Ectodermal cell (in vitro differentiated cells): ENCODE measurements around the gene KAZN.

Source experiments
- H3K27ac ChIP-seq: 2 replicates; pipeline ENCODE4 v1.7.0; 2013; ENCODE audit warnings: mild to moderate bottlenecking, low read depth, low read length; ENCODE audit not compliant: insufficient read depth, poor library complexity, severe bottlenecking
- H3K27me3 ChIP-seq: 2 replicates; pipeline ENCODE4 v1.7.0; 2013; ENCODE audit warnings: mild to moderate bottlenecking, low read length; ENCODE audit not compliant: insufficient read depth, control insufficient read depth, poor library complexity, severe bottlenecking
- H3K36me3 ChIP-seq: one replicate; pipeline ENCODE4 v1.7.0; 2013; ENCODE audit warnings: low read length; ENCODE audit not compliant: control insufficient read depth, insufficient read depth
- H3K4me1 ChIP-seq: one replicate; pipeline ENCODE4 v1.7.0; 2013; ENCODE audit warnings: low read length; ENCODE audit not compliant: control insufficient read depth, insufficient read depth
- H3K4me3 ChIP-seq: 2 replicates; pipeline ENCODE4 v1.7.0; 2013; ENCODE audit warnings: low read depth, low read length, control low read depth; ENCODE audit not compliant: insufficient read depth
- H3K9me3 ChIP-seq: 2 replicates; pipeline ENCODE4 v1.7.0; 2013; ENCODE audit warnings: mild to moderate bottlenecking, low read length, moderate library complexity; ENCODE audit not compliant: control insufficient read depth
- WGBS, 2 experiments: methylation state at CpG; one replicate each; pipeline ENCODE4 v1.1.7; 2013; ENCODE audit warnings: missing lambda C conversion rate in 2 of 2; 5-methylcytosine and 5-hydroxymethylcytosine counted together

The KAZN gene

GRCh38 chr1:15062479-15063099 lies 464.1 kb downstream of the KAZN start:
- H3K27me3 ChIP-seq: no peaks in the 10 kb centered on the region
- H3K9me3 ChIP-seq: no peaks in the 10 kb centered on the region
- H3K4me1 ChIP-seq: no peaks in the 10 kb centered on the region
- no peak overlapping the region for H3K4me3 ChIP-seq
- no peak overlapping the region for H3K27ac ChIP-seq
- H3K36me3 ChIP-seq: no peaks in the 10 kb centered on the region
- 91 to 95% methylated on average over 6 of the region's 6 CpGs for WGBS, 2 experiments

GRCh38 chr1:15063346-15063745 lies 464.9 kb downstream of the KAZN start:
- Histone ChIP-seq H3K27me3 (no peaks in the 10 kb centered on the region), H3K36me3 (no peaks in the 10 kb centered on the region), H3K4me3 (no peak overlapping the region), H3K27ac (no peak overlapping the region), H3K4me1 (no peaks in the 10 kb centered on the region), H3K9me3 (no peaks in the 10 kb centered on the region)
- WGBS, 2 experiments: 95 to 97% methylated on average over 7 of the region's 7 CpGs

GRCh38 chr1:15063783-15064182 lies 465.3 kb downstream of the KAZN start:
- Histone ChIP-seq H3K36me3 (no peaks in the 10 kb centered on the region), H3K4me1 (no peaks in the 10 kb centered on the region), H3K4me3 (no peak overlapping the region), H3K27me3 (no peaks in the 10 kb centered on the region), H3K27ac (no peak overlapping the region), H3K9me3 (no peaks in the 10 kb centered on the region)
- 94 to 95% methylated on average over 7 of the region's 7 CpGs for WGBS, 2 experiments

GRCh38 chr1:15064217-15064929 lies 465.9 kb downstream of the KAZN start:
- 94% methylated on average over 15 of the region's 15 CpGs for WGBS, 2 experiments
- H3K36me3 ChIP-seq: no peaks in the 10 kb centered on the region

GRCh38 chr1:15065291-15065690 lies 466.8 kb downstream of the KAZN start:
- Histone ChIP-seq H3K4me3 (no peak overlapping the region), H3K4me1 (no peaks in the 10 kb centered on the region), H3K27ac (no peak overlapping the region), H3K36me3 (no peaks in the 10 kb centered on the region), H3K27me3 (no peaks in the 10 kb centered on the region), H3K9me3 (no peaks in the 10 kb centered on the region)
- 90 to 92% methylated on average over 7 of the region's 7 CpGs for WGBS, 2 experiments

More at GRCh38 chr1:15064217-15064929, 465.9 kb downstream of the KAZN start:
- no peaks in the 10 kb centered on the region for H3K9me3 ChIP-seq
- H3K27ac ChIP-seq: no peak overlapping the region
- H3K4me3 ChIP-seq: no peak overlapping the region
- no peaks in the 10 kb centered on the region for H3K4me1 ChIP-seq
- H3K27me3 ChIP-seq: no peaks in the 10 kb centered on the region

GRCh38 chr1:15065736-15066135 lies 467.3 kb downstream of the KAZN start:
- 97% methylated on average over 29 of the region's 30 CpGs for WGBS, 2 experiments
- Histone ChIP-seq H3K27ac (no peak overlapping the region), H3K4me1 (no peaks in the 10 kb centered on the region), H3K9me3 (no peaks in the 10 kb centered on the region), H3K36me3 (no peaks in the 10 kb centered on the region), H3K4me3 (no peak overlapping the region), H3K27me3 (no peaks in the 10 kb centered on the region)

- no peaks in the 10 kb centered on the region for H3K4me1 ChIP-seq
- H3K27ac ChIP-seq: no peak overlapping the region
- no peaks in the 10 kb centered on the region for H3K27me3 ChIP-seq
- no peaks in the 10 kb centered on the region for H3K36me3 ChIP-seq
- H3K9me3 ChIP-seq: no peaks in the 10 kb centered on the region
- WGBS, 2 experiments: 93 to 94% methylated on average over 14 to 15 of the region's 15 CpGs
- H3K4me3 ChIP-seq: no peak overlapping the region
Measured at GRCh38 chr1:15066191-15066590, 467.7 kb downstream of the KAZN start.

GRCh38 chr1:15067148-15067547 lies 468.7 kb downstream of the KAZN start:
- Histone ChIP-seq H3K4me3 (no peak overlapping the region), H3K36me3 (no peaks in the 10 kb centered on the region), H3K4me1 (no peaks in the 10 kb centered on the region), H3K9me3 (no peaks in the 10 kb centered on the region), H3K27me3 (no peaks in the 10 kb centered on the region), H3K27ac (no peak overlapping the region)
- WGBS, 2 experiments: 90 to 94% methylated on average over 4 of the region's 4 CpGs

- H3K4me1 ChIP-seq: no peaks in the 10 kb centered on the region
- H3K27me3 ChIP-seq: no peaks in the 10 kb centered on the region
- no peaks in the 10 kb centered on the region for H3K9me3 ChIP-seq
- H3K4me3 ChIP-seq: no peak overlapping the region
- no peaks in the 10 kb centered on the region for H3K36me3 ChIP-seq
- WGBS, 2 experiments: 94% methylated on average over 14 of the region's 14 CpGs
- H3K27ac ChIP-seq: no peak overlapping the region
Measured at GRCh38 chr1:15068152-15068551, 469.7 kb downstream of the KAZN start.

- 90 to 94% methylated on average over 4 of the region's 4 CpGs for WGBS, 2 experiments
- no peaks in the 10 kb centered on the region for H3K36me3 ChIP-seq
- H3K27me3 ChIP-seq: no peaks in the 10 kb centered on the region
- H3K9me3 ChIP-seq: no peaks in the 10 kb centered on the region
- no peak overlapping the region for H3K27ac ChIP-seq
- H3K4me1 ChIP-seq: no peaks in the 10 kb centered on the region
- H3K4me3 ChIP-seq: no peak overlapping the region
Measured at GRCh38 chr1:15068997-15069396, 470.5 kb downstream of the KAZN start.
